Hematopoietic multipotent progenitor cell treated with erythropoietin and hydrocortisone succinate and interleukin-3 and kit ligand, for 6 days (in vitro differentiated cells): ENCODE results near the gene CPEB1.

ENCODE experiments used
- DNase-seq: peaks from one replicate; pipeline ENCODE4 v3.0.0-alpha.2; 2015

The CPEB1 gene

GRCh38 chr15:82585072-82585471, 62.1 kb downstream of the CPEB1 start:
- peak; percentile 41 for DNase-seq

- DNase-seq = no peak
Measured at GRCh38 chr15:82580713-82581112, 66.5 kb downstream of the CPEB1 start.

- peak; percentile 54 for DNase-seq
Measured at GRCh38 chr15:82575335-82575734, 71.8 kb downstream of the CPEB1 start.

GRCh38 chr15:82572986-82573385, 74.2 kb downstream of the CPEB1 start:
- no peak for DNase-seq

- no peak for DNase-seq
Measured at GRCh38 chr15:82572311-82572710, 74.9 kb downstream of the CPEB1 start.

- peak; percentile 27 for DNase-seq
Measured at GRCh38 chr15:82571722-82572222, 75.4 kb downstream of the CPEB1 start.

- no peak for DNase-seq
Measured at GRCh38 chr15:82570721-82571508, 76.2 kb downstream of the CPEB1 start.

GRCh38 chr15:82569834-82570233, 77.3 kb downstream of the CPEB1 start:
- no peak for DNase-seq

- no peak for DNase-seq
Measured at GRCh38 chr15:82568986-82569385, 78.2 kb downstream of the CPEB1 start.

- no peak for DNase-seq
Measured at GRCh38 chr15:82567661-82568060, 79.5 kb downstream of the CPEB1 start.

- DNase-seq = no peak
Measured at GRCh38 chr15:82566690-82567089, 80.5 kb downstream of the CPEB1 start.

- DNase-seq = no peak
Measured at GRCh38 chr15:82558502-82558901, 88.7 kb downstream of the CPEB1 start.

- no peak for DNase-seq
Measured at GRCh38 chr15:82556315-82557035, 90.7 kb downstream of the CPEB1 start.

- no peak for DNase-seq
Measured at GRCh38 chr15:82554849-82555248, 92.3 kb downstream of the CPEB1 start.

GRCh38 chr15:82554351-82554750, 92.8 kb downstream of the CPEB1 start:
- no peak for DNase-seq

- no peak for DNase-seq
Measured at GRCh38 chr15:82553846-82554245, 93.3 kb downstream of the CPEB1 start.

- DNase-seq = no peak
Measured at GRCh38 chr15:82552861-82553260, 94.3 kb downstream of the CPEB1 start.

- DNase-seq = no peak
Measured at GRCh38 chr15:82551646-82552247, 95.4 kb downstream of the CPEB1 start.

GRCh38 chr15:82549199-82549665, 97.9 kb downstream of the CPEB1 start:
- no peak for DNase-seq

GRCh38 chr15:82548700-82549099, 98.5 kb downstream of the CPEB1 start:
- no peak for DNase-seq

GRCh38 chr15:82545478-82545877, 101.7 kb downstream of the CPEB1 start:
- DNase-seq = no peak

- no peak for DNase-seq
Measured at GRCh38 chr15:82545002-82545401, 102.2 kb downstream of the CPEB1 start.

GRCh38 chr15:82544431-82544830, 102.7 kb downstream of the CPEB1 start:
- no peak for DNase-seq

GRCh38 chr15:82543160-82543559, 104.0 kb downstream of the CPEB1 start:
- DNase-seq = peak; percentile 73
